SK-N-SH (cell line): Measurements from ENCODE around the gene MAP2. TPM values are rescaled to one million over a fixed set of nuclear protein-coding genes. Genes with fewer than 3 reads are reported as not detected.

Source experiments
- CTCF ChIA-PET: fragments of 300-600, 350-600 bp; formaldehyde crosslinking; extraction: SDS; loops from one replicate; lab custom pipeline; 2021; lab: Yijun Ruan, JAX
- POLR2A ChIA-PET: fragments of 350-600 bp; sonication (Branson Sonifier 250); formaldehyde crosslinking; extraction: SDS; loops from one replicate; lab custom pipeline; 2020; ENCODE audit warnings: antibody characterized with exemption, inconsistent platforms; lab: Yijun Ruan, JAX
- DNase-seq: peaks from one replicate; pipeline ENCODE4 v3.0.0; 2012
- H2AFZ ChIP-seq: fragments of 200-600 bp; sonication (generic); 2 replicates; pipeline ENCODE4 v1.8.1; 2016; ENCODE audit warnings: antibody characterized with exemption, mild to moderate bottlenecking, low read depth
- H3F3A ChIP-seq: fragments of 200-600 bp; sonication (generic); replicated peaks from 2 replicates; pipeline ENCODE3; 2016; ENCODE audit warnings: antibody characterized with exemption, mild to moderate bottlenecking; ENCODE audit not compliant: insufficient read depth
- H3K27ac ChIP-seq, 2 experiments: fragments of 200-500 bp in 1 of 2; fragments of 200-600 bp in 1 of 2; sonication (Bioruptor generic) in 1 of 2; sonication (generic), shearing (Covaris generic) in 1 of 2; 2 replicates each; pipeline versions ENCODE4 v1.5.1 to v1.6.1; 2014 to 2016; ENCODE audit warnings: low read depth in 2 of 2, inconsistent platforms in 1 of 2, low read length in 1 of 2, mild to moderate bottlenecking in 1 of 2, mixed read lengths in 1 of 2
- H3K27me3 ChIP-seq: fragments of 200-600 bp; sonication (generic), shearing (Covaris generic); 2 replicates; pipeline ENCODE4 v1.6.1; 2016; ENCODE audit warnings: mixed run types; ENCODE audit not compliant: insufficient read depth
- H3K36me3 ChIP-seq, 2 experiments: fragments of 200-500 bp in 1 of 2; fragments of 200-600 bp in 1 of 2; sonication (Bioruptor generic) in 1 of 2; sonication (generic) in 1 of 2; replicated peaks in 1 of 2; 2 replicates each; pipeline versions ENCODE3 to v1.5.1; 2014 to 2016; ENCODE audit warnings: low read length in 1 of 2, mild to moderate bottlenecking in 1 of 2; ENCODE audit not compliant: insufficient read depth in 2 of 2, control insufficient read depth in 1 of 2
- H3K4me1 ChIP-seq, 2 experiments: fragments of 200-500 bp in 1 of 2; fragments of 200-600 bp in 1 of 2; sonication (Bioruptor generic) in 1 of 2; sonication (generic), shearing (Covaris generic) in 1 of 2; 2 replicates each; pipeline versions ENCODE4 v1.5.1 to v1.6.1; 2014 to 2016; ENCODE audit warnings: low read depth in 1 of 2, low read length in 1 of 2, mixed run types in 1 of 2; ENCODE audit not compliant: insufficient read depth in 2 of 2, control insufficient read depth in 1 of 2
- H3K4me2 ChIP-seq: fragments of 200-600 bp; sonication (generic), shearing (Covaris generic); 2 replicates; pipeline ENCODE4 v1.6.1; 2017; ENCODE audit warnings: mixed run types
- H3K4me3 ChIP-seq, 2 experiments: fragments of 200-500 bp in 1 of 2; fragments of 200-600 bp in 1 of 2; sonication (Bioruptor generic) in 1 of 2; sonication (generic), shearing (Covaris generic) in 1 of 2; 2 replicates each; pipeline versions ENCODE4 v1.5.1 to v1.8.1; 2014 to 2016; ENCODE audit warnings: low read depth in 2 of 2, inconsistent platforms in 1 of 2, low read length in 1 of 2, mild to moderate bottlenecking in 1 of 2, mixed read lengths in 1 of 2, moderate library complexity in 1 of 2
- H3K79me2 ChIP-seq: fragments of 200-600 bp; sonication (generic); 2 replicates; pipeline ENCODE4 v1.8.1; 2017; ENCODE audit warnings: mild to moderate bottlenecking; ENCODE audit not compliant: insufficient read depth
- H3K9ac ChIP-seq: fragments of 200-600 bp; sonication (generic); 2 replicates; pipeline ENCODE4 v1.6.1; 2017; ENCODE audit warnings: mixed run types
- H3K9me2 ChIP-seq: fragments of 200-600 bp; sonication (generic); 2 replicates; pipeline ENCODE4 v1.6.1; 2017; ENCODE audit warnings: mixed run types
- H3K9me3 ChIP-seq: fragments of 200-600 bp; sonication (generic); 2 replicates; pipeline ENCODE4 v1.6.1; 2017; ENCODE audit warnings: mixed run types, mild to moderate bottlenecking, moderate library complexity
- H4K20me1 ChIP-seq: fragments of 200-600 bp; sonication (generic); 2 replicates; pipeline ENCODE4 v1.6.1; 2017; ENCODE audit warnings: mild to moderate bottlenecking, mixed run types; ENCODE audit not compliant: insufficient read depth
- CHD2 ChIP-seq: fragments of 150-350 bp; IDR thresholded peaks from 2 replicates; pipeline ENCODE4 v1.6.1; 2018; ENCODE audit warnings: low read length; ENCODE audit not compliant: partially characterized antibody
- ELF1 ChIP-seq: IDR thresholded peaks from 2 replicates; pipeline ENCODE4 v1.4.0; 2012
- EP300 ChIP-seq, 2 experiments: IDR thresholded peaks; 2 replicates each; pipeline versions ENCODE4 v1.4.0 to v1.6.1; 2012; ENCODE audit warnings: borderline replicate concordance in 1 of 2, low read depth in 1 of 2, low read length in 1 of 2
- FOXJ3 ChIP-seq: sonication (generic); formaldehyde crosslinking; IDR thresholded peaks from 2 replicates; pipeline ENCODE4 v1.5.1; 2020; ENCODE audit warnings: mild to moderate bottlenecking, missing genetic modification reagents
- FOXM1 ChIP-seq: IDR thresholded peaks from 2 replicates; pipeline ENCODE4 v1.4.0; 2012; ENCODE audit warnings: low read depth, mild to moderate bottlenecking
- GABPA ChIP-seq: IDR thresholded peaks from 2 replicates; pipeline ENCODE4 v1.4.0; 2012; ENCODE audit warnings: low read depth, mild to moderate bottlenecking
- IRF3 ChIP-seq: fragments of 150-350 bp; IDR thresholded peaks from 2 replicates; pipeline ENCODE4 v1.6.1; 2016; ENCODE audit warnings: mild to moderate bottlenecking, low read depth, low read length
- JUND ChIP-seq: IDR thresholded peaks from 2 replicates; pipeline ENCODE4 v1.4.0; 2012
- MEF2A ChIP-seq: IDR thresholded peaks from 2 replicates; pipeline ENCODE4 v1.4.0; 2012; ENCODE audit warnings: low read depth, borderline replicate concordance
- MXI1 ChIP-seq: IDR thresholded peaks from 2 replicates; pipeline ENCODE4 v1.6.1; 2012; ENCODE audit warnings: mild to moderate bottlenecking, low read depth, low read length, improper control_type of control experiment
- NFIC ChIP-seq: IDR thresholded peaks from 2 replicates; pipeline ENCODE4 v1.4.0; 2012; ENCODE audit warnings: borderline replicate concordance
- NRF1 ChIP-seq: IDR thresholded peaks from 2 replicates; pipeline ENCODE4 v1.6.1; 2012; ENCODE audit warnings: low read depth, mild to moderate bottlenecking, low read length
- RAD21 ChIP-seq: IDR thresholded peaks from 2 replicates; pipeline ENCODE4 v1.6.1; 2012; ENCODE audit warnings: mild to moderate bottlenecking, low read length
- RCOR1 ChIP-seq: fragments of 150-350 bp; IDR thresholded peaks from 2 replicates; pipeline ENCODE4 v1.6.1; 2017; ENCODE audit warnings: antibody characterized with exemption, low read length
- RXRA ChIP-seq: IDR thresholded peaks from 2 replicates; pipeline ENCODE4 v1.4.0; 2012; ENCODE audit warnings: low read depth, mild to moderate bottlenecking, borderline replicate concordance
- SMC3 ChIP-seq: IDR thresholded peaks from 2 replicates; pipeline ENCODE4 v1.6.1; 2012; ENCODE audit warnings: low read depth, low read length, improper control_type of control experiment
- TAF1 ChIP-seq: IDR thresholded peaks from 2 replicates; pipeline ENCODE4 v1.6.1; 2012; ENCODE audit warnings: low read depth, mild to moderate bottlenecking, low read length, moderate library complexity, borderline replicate concordance
- TCF12 ChIP-seq: IDR thresholded peaks from 2 replicates; pipeline ENCODE4 v1.4.0; 2012
- TEAD4 ChIP-seq: IDR thresholded peaks from 2 replicates; pipeline ENCODE4 v1.4.0; 2012; ENCODE audit warnings: mild to moderate bottlenecking, borderline replicate concordance; ENCODE audit not compliant: insufficient read depth
- USF1 ChIP-seq: IDR thresholded peaks from 2 replicates; pipeline ENCODE4 v1.4.0; 2012; ENCODE audit warnings: low read depth, borderline replicate concordance
- WGBS: methylation state at CpG from one replicate; pipeline ENCODE4 v1.1.6; 2017; ENCODE audit warnings: low lambda C conversion rate; 5-methylcytosine and 5-hydroxymethylcytosine counted together
- polyA plus RNA-seq, 3 experiments: library from polyadenylated mRNA; depleted of rRNA; stranded (reverse); fragments of >200 nt; gene quantifications; 2 replicates each; pipeline ENCODE4 v1.2.3, GENCODE V29; 2012
- TF ChIP-seq, protein P1 (sequence below): IDR thresholded peaks from 2 replicates; pipeline ENCODE4 v1.6.1; 2012; ENCODE audit warnings: mild to moderate bottlenecking, low read depth, low read length, moderate library complexity
- TF ChIP-seq, protein P2 (sequence below): IDR thresholded peaks from 2 replicates; pipeline ENCODE4 v1.4.0; 2012; ENCODE audit warnings: low read depth
- TF ChIP-seq, protein P3 (sequence below): IDR thresholded peaks from 2 replicates; pipeline ENCODE4; 2012

The MAP2 gene
- polyA plus RNA-seq, 1 of the 3 experiments (the other 2 are of a cell fraction) = 7.8 TPM

GRCh38 chr2:209525331-209525730 is 101.5 kb downstream of the MAP2 start:
- peak overlapping the region; percentile 16 to 96; a peak in 3 of 4 replicates for H3K27ac ChIP-seq
- peaks cover 0 to 31% of the 10 kb centered on the region in 2 experiments for H3K4me1 ChIP-seq
- DNase-seq = no peak
- H3K9ac ChIP-seq = peak overlapping the region; percentile 54; the same call in 1 of the 2 replicates
- TF ChIP-seq USF1 (no peak), CHD2 (no peak), JUND (no peak), MEF2A (no peak)
- peak overlapping the region; percentile 42; the same call in 1 of the 2 replicates for H3K4me2 ChIP-seq
- H3K4me3 ChIP-seq = no peak overlapping the region; a peak in 1 of 4 replicates
- no peak overlapping the region; the same call in 1 of the 2 replicates for H2AFZ ChIP-seq
- no peaks in the 10 kb centered on the region for H3K27me3 ChIP-seq
- WGBS = 82% methylated on average over 3 of the region's 3 CpGs
- no peaks in the 10 kb centered on the region for H3K79me2 ChIP-seq
- ChIA-PET CTCF (interaction anchor here (0.5 kb wide), 1 partner anchor 31 kb away, joined by 3 read pairs; no protein-coding TSS in a partner anchor), POLR2A (no interaction called here)
- no peaks in the 10 kb centered on the region for H3K9me2 ChIP-seq
- peaks cover 25% of the 10 kb centered on the region for H3F3A ChIP-seq
- H3K36me3 ChIP-seq = peaks cover 0 to 3% of the 10 kb centered on the region in 2 experiments
- H4K20me1 ChIP-seq = no peaks in the 10 kb centered on the region
- no peaks in the 10 kb centered on the region for H3K9me3 ChIP-seq

DNA sequence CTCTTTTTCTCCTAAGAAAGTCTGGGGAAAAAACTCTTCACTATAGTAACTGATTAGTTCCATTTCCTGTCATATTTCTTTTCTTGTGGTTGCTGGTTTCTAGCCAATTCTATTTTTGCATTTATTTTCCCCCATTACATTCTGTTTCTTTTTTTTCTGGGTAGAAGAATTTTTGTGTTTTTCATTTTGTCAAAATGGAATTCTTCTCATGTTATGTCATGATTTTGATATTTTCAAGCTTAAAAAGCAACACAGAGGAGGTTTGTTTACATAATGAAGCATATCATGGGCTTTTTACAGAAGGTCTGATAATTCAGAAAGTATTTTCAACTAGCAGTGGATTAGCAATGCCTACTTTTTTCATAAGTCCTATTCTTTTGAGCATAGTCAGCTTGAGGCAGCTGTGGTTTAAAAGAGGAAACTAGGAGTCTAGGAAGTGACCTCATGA is 102.0 kb downstream of the MAP2 start:
- peak overlapping the region; percentile 53; the same call in 1 of the 2 replicates for H3K4me2 ChIP-seq
- no peaks in the 10 kb centered on the region for H3K9me3 ChIP-seq
- H3K36me3 ChIP-seq = peaks cover 0 to 3% of the 10 kb centered on the region in 2 experiments
- no peaks in the 10 kb centered on the region for H3K79me2 ChIP-seq
- peaks cover 0 to 31% of the 10 kb centered on the region in 2 experiments for H3K4me1 ChIP-seq
- H3K27me3 ChIP-seq = no peaks in the 10 kb centered on the region
- peak overlapping the region; percentile 54; the same call in 1 of the 2 replicates for H3K9ac ChIP-seq
- H4K20me1 ChIP-seq = no peaks in the 10 kb centered on the region
- peaks cover 25% of the 10 kb centered on the region for H3F3A ChIP-seq
- CTCF ChIA-PET = interaction anchor here (0.5 kb wide), 1 partner anchor 31 kb away, joined by 3 read pairs; no protein-coding TSS in a partner anchor
- POLR2A ChIA-PET = no interaction called here
- peak overlapping the region in 1 of 2 experiments; percentile 11; a peak in 1 of 4 replicates for H3K4me3 ChIP-seq
- H3K9me2 ChIP-seq = no peaks in the 10 kb centered on the region
- no peak overlapping the region for H2AFZ ChIP-seq
- DNase-seq = no peak
- peak overlapping the region; percentile 53 to 96; a peak in 3 of 4 replicates for H3K27ac ChIP-seq
- TF ChIP-seq TAF1 = no peak
- TF ChIP-seq IRF3 = no peak
- TF ChIP-seq, protein P1, sequence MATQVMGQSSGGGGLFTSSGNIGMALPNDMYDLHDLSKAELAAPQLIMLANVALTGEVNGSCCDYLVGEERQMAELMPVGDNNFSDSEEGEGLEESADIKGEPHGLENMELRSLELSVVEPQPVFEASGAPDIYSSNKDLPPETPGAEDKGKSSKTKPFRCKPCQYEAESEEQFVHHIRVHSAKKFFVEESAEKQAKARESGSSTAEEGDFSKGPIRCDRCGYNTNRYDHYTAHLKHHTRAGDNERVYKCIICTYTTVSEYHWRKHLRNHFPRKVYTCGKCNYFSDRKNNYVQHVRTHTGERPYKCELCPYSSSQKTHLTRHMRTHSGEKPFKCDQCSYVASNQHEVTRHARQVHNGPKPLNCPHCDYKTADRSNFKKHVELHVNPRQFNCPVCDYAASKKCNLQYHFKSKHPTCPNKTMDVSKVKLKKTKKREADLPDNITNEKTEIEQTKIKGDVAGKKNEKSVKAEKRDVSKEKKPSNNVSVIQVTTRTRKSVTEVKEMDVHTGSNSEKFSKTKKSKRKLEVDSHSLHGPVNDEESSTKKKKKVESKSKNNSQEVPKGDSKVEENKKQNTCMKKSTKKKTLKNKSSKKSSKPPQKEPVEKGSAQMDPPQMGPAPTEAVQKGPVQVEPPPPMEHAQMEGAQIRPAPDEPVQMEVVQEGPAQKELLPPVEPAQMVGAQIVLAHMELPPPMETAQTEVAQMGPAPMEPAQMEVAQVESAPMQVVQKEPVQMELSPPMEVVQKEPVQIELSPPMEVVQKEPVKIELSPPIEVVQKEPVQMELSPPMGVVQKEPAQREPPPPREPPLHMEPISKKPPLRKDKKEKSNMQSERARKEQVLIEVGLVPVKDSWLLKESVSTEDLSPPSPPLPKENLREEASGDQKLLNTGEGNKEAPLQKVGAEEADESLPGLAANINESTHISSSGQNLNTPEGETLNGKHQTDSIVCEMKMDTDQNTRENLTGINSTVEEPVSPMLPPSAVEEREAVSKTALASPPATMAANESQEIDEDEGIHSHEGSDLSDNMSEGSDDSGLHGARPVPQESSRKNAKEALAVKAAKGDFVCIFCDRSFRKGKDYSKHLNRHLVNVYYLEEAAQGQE = no peak
- TF ChIP-seq, protein P2, sequence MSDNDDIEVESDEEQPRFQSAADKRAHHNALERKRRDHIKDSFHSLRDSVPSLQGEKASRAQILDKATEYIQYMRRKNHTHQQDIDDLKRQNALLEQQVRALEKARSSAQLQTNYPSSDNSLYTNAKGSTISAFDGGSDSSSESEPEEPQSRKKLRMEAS = no peak; the same call in 1 of the 2 replicates
- TF ChIP-seq NFIC = peak; percentile 95
- TF ChIP-seq RXRA = peak; percentile 54
- TF ChIP-seq TEAD4 = peak; percentile 95
- TF ChIP-seq GABPA = no peak; the same call in 1 of the 2 replicates
- TF ChIP-seq, protein P3, sequence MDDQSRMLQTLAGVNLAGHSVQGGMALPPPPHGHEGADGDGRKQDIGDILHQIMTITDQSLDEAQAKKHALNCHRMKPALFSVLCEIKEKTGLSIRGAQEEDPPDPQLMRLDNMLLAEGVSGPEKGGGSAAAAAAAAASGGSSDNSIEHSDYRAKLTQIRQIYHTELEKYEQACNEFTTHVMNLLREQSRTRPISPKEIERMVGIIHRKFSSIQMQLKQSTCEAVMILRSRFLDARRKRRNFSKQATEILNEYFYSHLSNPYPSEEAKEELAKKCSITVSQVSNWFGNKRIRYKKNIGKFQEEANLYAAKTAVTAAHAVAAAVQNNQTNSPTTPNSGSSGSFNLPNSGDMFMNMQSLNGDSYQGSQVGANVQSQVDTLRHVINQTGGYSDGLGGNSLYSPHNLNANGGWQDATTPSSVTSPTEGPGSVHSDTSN = peak; percentile 77
- TF ChIP-seq RCOR1 = no peak
- no peak for TF ChIP-seq FOXJ3 (CRISPR knock-in tag)
- no peak for TF ChIP-seq NRF1
- no peak for TF ChIP-seq CHD2
- peak; percentile 89 for TF ChIP-seq TCF12
- no peak for TF ChIP-seq ELF1
- peak in 1 of 2 experiments; percentile 86; a peak in 2 of 4 replicates for TF ChIP-seq EP300 (IDR thresholded peaks at IDR 0.05; ENCODE audit: borderline replicate concordance in 1 of 2, low read depth in 1 of 2, low read length in 1 of 2)
- no peak for TF ChIP-seq RAD21
- TF ChIP-seq FOXM1 = peak; percentile 72; the same call in 1 of the 2 replicates
- no peak for TF ChIP-seq MXI1
- no peak for TF ChIP-seq SMC3
